ENCODE measurements around the gene PFDN4.

DNA sequence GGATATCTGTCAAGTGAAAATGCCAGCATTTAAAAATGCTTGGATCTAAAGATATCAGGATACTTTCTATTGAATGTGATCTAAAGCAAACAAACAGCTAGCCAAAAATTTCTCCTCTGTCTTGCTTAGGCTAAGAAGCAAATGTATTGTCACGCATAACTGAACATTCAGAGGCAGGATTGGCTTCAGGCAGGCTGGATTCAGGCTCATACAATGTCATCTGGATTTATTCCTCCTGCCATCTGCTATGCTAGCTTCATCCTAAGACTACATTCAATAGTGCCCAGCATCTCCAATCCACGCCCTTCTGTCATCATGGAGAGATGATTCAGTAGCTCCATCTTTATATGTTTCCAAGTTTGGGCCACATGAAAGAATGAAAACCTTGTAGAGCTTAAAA lies 27.1 kb downstream of the PFDN4 start:
- TF ChIP-seq, protein P1, sequence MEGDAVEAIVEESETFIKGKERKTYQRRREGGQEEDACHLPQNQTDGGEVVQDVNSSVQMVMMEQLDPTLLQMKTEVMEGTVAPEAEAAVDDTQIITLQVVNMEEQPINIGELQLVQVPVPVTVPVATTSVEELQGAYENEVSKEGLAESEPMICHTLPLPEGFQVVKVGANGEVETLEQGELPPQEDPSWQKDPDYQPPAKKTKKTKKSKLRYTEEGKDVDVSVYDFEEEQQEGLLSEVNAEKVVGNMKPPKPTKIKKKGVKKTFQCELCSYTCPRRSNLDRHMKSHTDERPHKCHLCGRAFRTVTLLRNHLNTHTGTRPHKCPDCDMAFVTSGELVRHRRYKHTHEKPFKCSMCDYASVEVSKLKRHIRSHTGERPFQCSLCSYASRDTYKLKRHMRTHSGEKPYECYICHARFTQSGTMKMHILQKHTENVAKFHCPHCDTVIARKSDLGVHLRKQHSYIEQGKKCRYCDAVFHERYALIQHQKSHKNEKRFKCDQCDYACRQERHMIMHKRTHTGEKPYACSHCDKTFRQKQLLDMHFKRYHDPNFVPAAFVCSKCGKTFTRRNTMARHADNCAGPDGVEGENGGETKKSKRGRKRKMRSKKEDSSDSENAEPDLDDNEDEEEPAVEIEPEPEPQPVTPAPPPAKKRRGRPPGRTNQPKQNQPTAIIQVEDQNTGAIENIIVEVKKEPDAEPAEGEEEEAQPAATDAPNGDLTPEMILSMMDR (IDR thresholded peaks at IDR 0.05) = no peak
- TF ChIP-seq POLR2A (IDR thresholded peaks at IDR 0.05) = no peak
